Spinal cord (tissue), 10 donors: Measurements from ENCODE around the gene ZNF860. TPM values are rescaled to one million over a fixed set of nuclear protein-coding genes. Genes with fewer than 3 reads are reported as not detected.
"Not testable (repeated sequence)": the region's sequence is repeated elsewhere in the genome, so short reads cannot be mapped to it uniquely, and the experiment has no call there.

Source experiments
- DNase-seq, 6 donors: peaks; one replicate each; pipeline versions ENCODE4 v3.0.0 to v3.0.0-alpha.2; 2013 to 2015; ENCODE audit warnings: low spot score in 6 of 6, low read depth in 4 of 6
- H3K27ac ChIP-seq: one replicate; pipeline ENCODE4 v1.5.1; 2013; ENCODE audit warnings: low read depth, low read length, control low read depth
- H3K27me3 ChIP-seq: one replicate; pipeline ENCODE4 v1.6.1; 2013; ENCODE audit warnings: low read length; ENCODE audit not compliant: control insufficient read depth, insufficient read depth
- H3K36me3 ChIP-seq: one replicate; pipeline ENCODE4 v1.6.1; 2013; ENCODE audit warnings: low read length; ENCODE audit not compliant: control insufficient read depth, insufficient read depth
- H3K4me1 ChIP-seq: one replicate; pipeline ENCODE4 v1.6.1; 2013; ENCODE audit warnings: low read length; ENCODE audit not compliant: control insufficient read depth, insufficient read depth
- H3K4me3 ChIP-seq: one replicate; pipeline ENCODE4 v1.5.1; 2013; ENCODE audit warnings: low read depth, low read length, control low read depth
- H3K9me3 ChIP-seq: one replicate; pipeline ENCODE4 v1.6.1; 2013; ENCODE audit warnings: low read length; ENCODE audit not compliant: control insufficient read depth, insufficient read depth
- WGBS: methylation state at CpG from one replicate; pipeline ENCODE4 v1.1.5; 2013; ENCODE audit warnings: missing lambda C conversion rate; ENCODE audit not compliant: insufficient coverage; 5-methylcytosine and 5-hydroxymethylcytosine counted together
- polyA plus RNA-seq, 2 donors: library from polyadenylated mRNA; unstranded; fragments of 120-200 nt; gene quantifications; one replicate each; pipeline ENCODE4 v1.2.1, GENCODE V29; 2013; ENCODE audit not compliant: insufficient read length in 2 of 2
- total RNA-seq, 2 donors: library from RNA; depleted of rRNA in 1 of 2; stranded (reverse); fragments of 120-200 nt in 1 of 2; fragments of >200 nt in 1 of 2; gene quantifications; one replicate each; pipeline versions ENCODE4 v1.2.3 to v1.2.4, GENCODE V29; 2013 to 2014
- donor health status: healthy.

ZNF860 gene
- total and polyA plus RNA-seq, 4 donors, result 1.0 to 2.7 (median 1.7) TPM

GRCh38 chr3:31985831-31986230 lies 4.3 kb downstream of the ZNF860 start:
- no peaks in the 10 kb centered on the region for H3K27me3 ChIP-seq
- H3K36me3 ChIP-seq, result no peaks in the 10 kb centered on the region
- WGBS, result no CpG with 5 or more reads among the region's 2 CpGs
- peaks cover 4% of the 10 kb centered on the region for H3K9me3 ChIP-seq
- no peak for DNase-seq
- H3K4me1 ChIP-seq, result peaks cover 7% of the 10 kb centered on the region
- H3K4me3 ChIP-seq, result no peak overlapping the region
- H3K27ac ChIP-seq, result no peak overlapping the region

GRCh38 chr3:31988271-31988670 lies 6.7 kb downstream of the ZNF860 start:
- DNase-seq, result no peak
- no peak overlapping the region for H3K27ac ChIP-seq
- peaks cover 7% of the 10 kb centered on the region for H3K9me3 ChIP-seq
- no CpG with 5 or more reads among the region's 1 CpG for WGBS
- no peaks in the 10 kb centered on the region for H3K27me3 ChIP-seq
- no peaks in the 10 kb centered on the region for H3K36me3 ChIP-seq
- no peak overlapping the region for H3K4me3 ChIP-seq
- H3K4me1 ChIP-seq, result no peaks in the 10 kb centered on the region

- not testable (repeated sequence) for H3K4me3 ChIP-seq, H3K27me3 ChIP-seq, H3K36me3 ChIP-seq, DNase-seq, H3K4me1 ChIP-seq, H3K9me3 ChIP-seq, H3K27ac ChIP-seq
- no CpG with 5 or more reads among the region's 6 CpGs for WGBS
Measured at GRCh38 chr3:31992995-31993394, 11.4 kb downstream of the ZNF860 start.

- no CpG with 5 or more reads among the region's 1 CpG for WGBS
- Histone ChIP-seq H3K27me3 (no peaks in the 10 kb centered on the region), H3K36me3 (no peaks in the 10 kb centered on the region), H3K9me3 (peaks cover 7% of the 10 kb centered on the region), H3K4me1 (no peaks in the 10 kb centered on the region), H3K4me3 (no peak overlapping the region), H3K27ac (no peak overlapping the region)
- DNase-seq, result no peak
Measured at GRCh38 chr3:31993843-31994242, 12.3 kb downstream of the ZNF860 start.

GRCh38 chr3:31995026-31995425 lies 13.5 kb downstream of the ZNF860 start:
- H3K9me3 ChIP-seq, H3K27me3 ChIP-seq, DNase-seq, H3K36me3 ChIP-seq, H3K4me3 ChIP-seq, H3K4me1 ChIP-seq, H3K27ac ChIP-seq: not testable (repeated sequence)
- WGBS, result no CpG with 5 or more reads among the region's 5 CpGs

GRCh38 chr3:31996195-31996594 lies 14.6 kb downstream of the ZNF860 start:
- no peak overlapping the region for H3K4me3 ChIP-seq
- H3K27me3 ChIP-seq, result no peaks in the 10 kb centered on the region
- H3K36me3 ChIP-seq, result no peaks in the 10 kb centered on the region
- no peaks in the 10 kb centered on the region for H3K4me1 ChIP-seq
- no peak for DNase-seq
- no peaks in the 10 kb centered on the region for H3K9me3 ChIP-seq
- H3K27ac ChIP-seq, result no peak overlapping the region
- WGBS, result no CpG with 5 or more reads among the region's 1 CpG

- Histone ChIP-seq H3K36me3 (no peaks in the 10 kb centered on the region), H3K27ac (no peak overlapping the region), H3K27me3 (no peaks in the 10 kb centered on the region), H3K9me3 (no peaks in the 10 kb centered on the region), H3K4me1 (no peaks in the 10 kb centered on the region), H3K4me3 (no peak overlapping the region)
- WGBS, result 78% methylated on average over 1 of the region's 6 CpGs
- DNase-seq, result no peak
Measured at GRCh38 chr3:31997500-31997899, 15.9 kb downstream of the ZNF860 start.

- no peaks in the 10 kb centered on the region for H3K4me1 ChIP-seq
- H3K27ac ChIP-seq, result no peak overlapping the region
- 90% methylated on average over 4 of the region's 7 CpGs for WGBS
- H3K27me3 ChIP-seq, result no peaks in the 10 kb centered on the region
- H3K4me3 ChIP-seq, result no peak overlapping the region
- H3K9me3 ChIP-seq, result no peaks in the 10 kb centered on the region
- no peak for DNase-seq
- H3K36me3 ChIP-seq, result no peaks in the 10 kb centered on the region
Measured at GRCh38 chr3:31999907-32000439, 18.4 kb downstream of the ZNF860 start.

GRCh38 chr3:32000877-32001276 lies 19.3 kb downstream of the ZNF860 start:
- DNase-seq, result no peak
- Histone ChIP-seq H3K9me3 (no peaks in the 10 kb centered on the region), H3K4me1 (no peaks in the 10 kb centered on the region), H3K36me3 (no peaks in the 10 kb centered on the region), H3K4me3 (no peak overlapping the region), H3K27me3 (no peaks in the 10 kb centered on the region), H3K27ac (no peak overlapping the region)
- WGBS, result 100% methylated on average over 1 of the region's 3 CpGs

GRCh38 chr3:32002561-32003368 lies 21.2 kb downstream of the ZNF860 start:
- no peaks in the 10 kb centered on the region for H3K36me3 ChIP-seq
- no peak overlapping the region for H3K4me3 ChIP-seq
- DNase-seq, result peak in 1 of 6 donors; percentile 27
- H3K9me3 ChIP-seq, result no peaks in the 10 kb centered on the region
- no peaks in the 10 kb centered on the region for H3K4me1 ChIP-seq
- no peaks in the 10 kb centered on the region for H3K27me3 ChIP-seq
- 27% methylated on average over 4 of the region's 6 CpGs for WGBS
- no peak overlapping the region for H3K27ac ChIP-seq
